ENCODE data around the gene GLB1L2.

GLB1L2 gene

GRCh38 chr11:134410766-134411165 lies 79.0 kb downstream of the GLB1L2 start:
- TF ChIP-seq CTCF (conservative IDR thresholded peaks at IDR 0.05; ENCODE audit: low read length) (no peak), EZH2phosphoT487 (IDR thresholded peaks at IDR 0.05; ENCODE audit: borderline replicate concordance) (no peak)
- no peak overlapping the region for H3K9ac ChIP-seq (ENCODE audit: low read depth, low read length, poor library complexity, severe bottlenecking)
- H3K4me3 ChIP-seq (ENCODE audit: low read length, poor library complexity, severe bottlenecking), result no peak overlapping the region
- H3K79me2 ChIP-seq (ENCODE audit: insufficient read depth, low read length), result no peaks in the 10 kb centered on the region
- peaks cover 2% of the 10 kb centered on the region; the same call in 1 of the 2 replicates for H3K9me3 ChIP-seq (ENCODE audit: insufficient read depth, low read depth, low read length)
- H3K36me3 ChIP-seq (ENCODE audit: insufficient read depth, low read length), result no peaks in the 10 kb centered on the region
- no peaks in the 10 kb centered on the region for H3F3A ChIP-seq (ENCODE audit: low read depth)
- H3K4me1 ChIP-seq (ENCODE audit: insufficient read depth, low read length, poor library complexity, severe bottlenecking), result no peaks in the 10 kb centered on the region
- no peak overlapping the region for H2AFZ ChIP-seq (ENCODE audit: low read length)
- H3K4me2 ChIP-seq (ENCODE audit: low read depth, low read length, poor library complexity, severe bottlenecking), result no peak overlapping the region
- no peaks in the 10 kb centered on the region for H3K9me2 ChIP-seq (replicated peaks; ENCODE audit: low read depth, low read length)
- no peaks in the 10 kb centered on the region for H3K27me3 ChIP-seq (ENCODE audit: insufficient read depth, low read length, poor library complexity, severe bottlenecking)
- H4K20me1 ChIP-seq (ENCODE audit: insufficient read depth, low read length, poor library complexity, severe bottlenecking), result no peaks in the 10 kb centered on the region

- H3K36me3 ChIP-seq (ENCODE audit: insufficient read depth, low read length), result no peaks in the 10 kb centered on the region
- H3K4me1 ChIP-seq (ENCODE audit: insufficient read depth, low read length, poor library complexity, severe bottlenecking), result no peaks in the 10 kb centered on the region
- no peak within 1 kb of the TSS for H3K4me3 ChIP-seq (ENCODE audit: low read length, poor library complexity, severe bottlenecking)
- no peaks in the 10 kb centered on the region for H3K27me3 ChIP-seq (ENCODE audit: insufficient read depth, low read length, poor library complexity, severe bottlenecking)
- H3F3A ChIP-seq (ENCODE audit: low read depth), result no peaks in the 10 kb centered on the region
- no peaks in the 10 kb centered on the region for H4K20me1 ChIP-seq (ENCODE audit: insufficient read depth, low read length, poor library complexity, severe bottlenecking)
- H3K79me2 ChIP-seq (ENCODE audit: insufficient read depth, low read length), result no peaks in the 10 kb centered on the region
- TF ChIP-seq EZH2phosphoT487 (IDR thresholded peaks at IDR 0.05; ENCODE audit: borderline replicate concordance) (no peak), CTCF (conservative IDR thresholded peaks at IDR 0.05; ENCODE audit: low read length) (no peak)
- H3K9me2 ChIP-seq (replicated peaks; ENCODE audit: low read depth, low read length), result no peaks in the 10 kb centered on the region
- no peak within 1 kb of the TSS for H2AFZ ChIP-seq (ENCODE audit: low read length)
- H3K9me3 ChIP-seq (ENCODE audit: insufficient read depth, low read depth, low read length), result peaks cover 8% of the 10 kb centered on the region; the same call in 1 of the 2 replicates
- no peak within 1 kb of the TSS for H3K9ac ChIP-seq (ENCODE audit: low read depth, low read length, poor library complexity, severe bottlenecking)
- H3K4me2 ChIP-seq (ENCODE audit: low read depth, low read length, poor library complexity, severe bottlenecking), result no peak within 1 kb of the TSS
These were observed 80.6 kb downstream of the GLB1L2 start, which contains the start of gene B3GAT1 for GRCh38 chr11:134412203-134413042. Gene B3GAT1 (minus strand): TSS chr11:134412242. CDS start chr11:134387659, 24,583 bp downstream.

DNA sequence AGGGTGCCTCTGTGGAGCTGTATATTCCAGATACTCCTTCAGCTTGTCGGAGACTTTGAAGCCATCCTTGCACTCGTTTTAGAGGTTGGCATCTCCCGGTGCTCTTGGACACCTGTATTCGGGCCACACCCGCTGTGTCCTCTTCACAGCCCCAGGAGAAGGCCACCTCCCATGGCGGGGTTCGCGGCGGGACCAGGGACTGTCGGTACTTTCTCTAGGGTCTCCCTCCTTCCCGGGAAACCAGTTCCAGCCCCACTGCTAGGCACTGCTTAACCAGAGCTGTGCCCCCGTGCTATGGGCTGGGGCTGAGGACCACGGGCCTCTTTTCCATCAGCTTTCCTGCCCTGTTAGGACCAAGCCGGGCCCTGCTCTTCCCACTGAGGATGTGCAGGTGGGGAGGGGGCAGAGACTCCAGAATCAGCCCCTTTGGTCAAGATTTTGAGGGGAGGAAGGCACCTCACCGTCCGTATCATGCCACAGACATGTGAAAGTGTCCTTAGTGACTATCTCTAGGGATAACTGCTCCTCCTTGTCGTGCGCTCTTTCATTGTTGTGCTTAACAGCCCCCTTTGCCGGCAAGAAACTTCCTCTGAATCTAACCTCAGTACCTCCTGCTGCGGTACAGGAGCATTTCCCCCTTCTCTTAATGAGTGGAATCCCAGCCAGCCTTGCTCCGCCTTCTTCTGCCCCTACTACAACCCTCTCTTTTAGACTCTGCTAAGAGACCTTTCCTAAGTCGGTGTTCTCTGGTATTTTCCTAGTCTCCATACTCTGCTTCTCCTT lies 81.4 kb downstream of the GLB1L2 start:
- Histone ChIP-seq H3K9ac (ENCODE audit: low read depth, low read length, poor library complexity, severe bottlenecking) (no peak overlapping the region), H3F3A (ENCODE audit: low read depth) (no peaks in the 10 kb centered on the region), H3K9me3 (ENCODE audit: insufficient read depth, low read depth, low read length) (peaks cover 11% of the 10 kb centered on the region; the same call in 1 of the 2 replicates), H3K4me3 (ENCODE audit: low read length, poor library complexity, severe bottlenecking) (no peak overlapping the region), H3K27me3 (ENCODE audit: insufficient read depth, low read length, poor library complexity, severe bottlenecking) (no peaks in the 10 kb centered on the region), H3K36me3 (ENCODE audit: insufficient read depth, low read length) (no peaks in the 10 kb centered on the region), H4K20me1 (ENCODE audit: insufficient read depth, low read length, poor library complexity, severe bottlenecking) (no peaks in the 10 kb centered on the region), H3K79me2 (ENCODE audit: insufficient read depth, low read length) (no peaks in the 10 kb centered on the region), H2AFZ (ENCODE audit: low read length) (no peak overlapping the region), H3K9me2 (replicated peaks; ENCODE audit: low read depth, low read length) (no peaks in the 10 kb centered on the region), H3K4me2 (ENCODE audit: low read depth, low read length, poor library complexity, severe bottlenecking) (no peak overlapping the region), H3K4me1 (ENCODE audit: insufficient read depth, low read length, poor library complexity, severe bottlenecking) (no peaks in the 10 kb centered on the region)
- TF ChIP-seq CTCF (conservative IDR thresholded peaks at IDR 0.05; ENCODE audit: low read length) (no peak), EZH2phosphoT487 (IDR thresholded peaks at IDR 0.05; ENCODE audit: borderline replicate concordance) (no peak)
